K562 (cell line): ENCODE measurements around the gene TMEM14C. TPM values are rescaled to one million over a fixed set of nuclear protein-coding genes. Genes with fewer than 3 reads are reported as not detected.

ENCODE experiments used
- ARNT ChIP-seq, 2 experiments: fragments of 450-650 bp; IDR thresholded peaks; 2 replicates each; pipeline ENCODE4 v1.6.1; 2016; ENCODE audit warnings: mild to moderate bottlenecking in 1 of 2
- BRD4 ChIP-seq: fragments of 200-600 bp; sonication (generic); IDR thresholded peaks from 2 replicates; pipeline ENCODE4 v1.6.1; 2017; ENCODE audit warnings: inconsistent platforms
- CBX1 ChIP-seq: sonication (generic); IDR thresholded peaks from 2 replicates; pipeline ENCODE4 v1.6.1; 2016; ENCODE audit warnings: antibody characterized with exemption, low read depth, mild to moderate bottlenecking
- CBX5 ChIP-seq: IDR thresholded peaks from 2 replicates; pipeline ENCODE4 v1.6.1; 2014; ENCODE audit warnings: low read depth, borderline replicate concordance
- FOXJ3 ChIP-seq: sonication (generic); formaldehyde crosslinking; IDR thresholded peaks from 2 replicates; pipeline ENCODE4 v1.4.0; 2020; ENCODE audit warnings: mild to moderate bottlenecking, missing genetic modification reagents
- HNRNPLL ChIP-seq: fragments of 200-400 bp; formaldehyde crosslinking; IDR thresholded peaks from 2 replicates; pipeline ENCODE4 v1.6.1; 2017; ENCODE audit warnings: low read length, low read depth, mild to moderate bottlenecking; ENCODE audit not compliant: poor library complexity, severe bottlenecking
- HOXB6 ChIP-seq: fragments of 250-450 bp; sonication (Bioruptor Pico); IDR thresholded peaks from 2 replicates; pipeline ENCODE4 v1.5.1; 2022; ENCODE audit warnings: mild to moderate bottlenecking, borderline replicate concordance
- MAFF ChIP-seq: IDR thresholded peaks from 2 replicates; pipeline ENCODE4 v1.6.1; 2012; ENCODE audit warnings: low read length, improper control_type of control experiment
- NR2C2 ChIP-seq, 2 experiments: fragments of 200-800 bp in 1 of 2; sonication (Bioruptor generic) in 1 of 2; sonication (generic) in 1 of 2; formaldehyde crosslinking in 1 of 2; IDR thresholded peaks; 2 replicates each; pipeline versions ENCODE4 v1.6.1 to v1.8.0; 2016 to 2022; ENCODE audit warnings: mild to moderate bottlenecking in 1 of 2, missing compliant biosample characterization in 1 of 2, missing genetic modification characterization in 1 of 2, missing genetic modification reagents in 1 of 2
- RAD51 ChIP-seq: fragments of 450-650 bp; IDR thresholded peaks from 2 replicates; pipeline ENCODE4 v1.7.1; 2016; ENCODE audit warnings: low read depth, mild to moderate bottlenecking, borderline replicate concordance
- RBFOX2 ChIP-seq: fragments of 200-400 bp; formaldehyde crosslinking; IDR thresholded peaks from 2 replicates; pipeline ENCODE4 v1.6.1; 2017; ENCODE audit warnings: low read depth, mild to moderate bottlenecking, low read length, moderate library complexity
- SREBF2 ChIP-seq: sonication (generic); formaldehyde crosslinking; IDR thresholded peaks from 2 replicates; pipeline ENCODE4 v1.4.0; 2020; ENCODE audit warnings: mild to moderate bottlenecking, missing genetic modification reagents
- ZC3H4 ChIP-seq: sonication (generic); formaldehyde crosslinking; IDR thresholded peaks from 2 replicates; pipeline ENCODE4 v1.9.0; 2021; ENCODE audit warnings: missing genetic modification reagents, borderline replicate concordance
- ZNF253 ChIP-seq: fragments of 250-450 bp; sonication (Bioruptor Pico); conservative IDR thresholded peaks from 2 replicates; pipeline ENCODE4 v1.6.1; 2021; ENCODE audit warnings: mild to moderate bottlenecking
- polyA plus RNA-seq, 8 experiments: library from polyadenylated mRNA; depleted of rRNA in 4 of 8; stranded (reverse) in 5 of 8; unstranded in 3 of 8; fragments of >200 nt; fragmentation: Nextera tagmentation in 2 of 8; fragmentation: Illumina TruSeq in 1 of 8; extraction: Ambion mirVana in 2 of 8; extraction: Trizol in 1 of 8; gene quantifications; 2 replicates each; pipeline versions ENCODE4 v1.2.1 to v1.2.3, GENCODE V29; 2011 to 2014; ENCODE audit warnings: inconsistent platforms in 1 of 8, missing spikeins in 1 of 8
- total RNA-seq, 7 experiments: library from RNA; depleted of rRNA in 6 of 7; stranded (reverse); fragments of >200 nt in 6 of 7; fragmentation: Illumina TruSeq in 2 of 7; extraction: Trizol in 2 of 7; gene quantifications; 2 replicates each; pipeline versions ENCODE4 v1.2.1 to v1.2.3, GENCODE V29; 2011 to 2021; ENCODE audit warnings: low replicate concordance in 1 of 7
- TF ChIP-seq, protein P1 (sequence below): sonication (generic); formaldehyde crosslinking; IDR thresholded peaks from 2 replicates; pipeline ENCODE4 v1.8.0; 2023; ENCODE audit warnings: missing genetic modification reagents, mild to moderate bottlenecking, borderline replicate concordance
- TF ChIP-seq, protein P2 (sequence below): sonication (generic); formaldehyde crosslinking; IDR thresholded peaks from 2 replicates; pipeline ENCODE4 v1.8.1; 2023; ENCODE audit warnings: mild to moderate bottlenecking, missing genetic modification reagents
- TF ChIP-seq, protein P3 (sequence below): sonication (generic); formaldehyde crosslinking; IDR thresholded peaks from 2 replicates; pipeline ENCODE4 v1.8.0; 2022; ENCODE audit warnings: mild to moderate bottlenecking, missing genetic modification reagents
- TF ChIP-seq, protein P4 (sequence below): sonication (generic); formaldehyde crosslinking; IDR thresholded peaks from 2 replicates; pipeline ENCODE4 v1.8.0; 2023; ENCODE audit warnings: mild to moderate bottlenecking, missing genetic modification reagents

TMEM14C gene
- total and polyA plus RNA-seq, 9 of the 15 experiments (the other 6 are each of a cell fraction or from before 2014, with no cell fraction given) = 151 to 496 (median 263) TPM

DNA sequence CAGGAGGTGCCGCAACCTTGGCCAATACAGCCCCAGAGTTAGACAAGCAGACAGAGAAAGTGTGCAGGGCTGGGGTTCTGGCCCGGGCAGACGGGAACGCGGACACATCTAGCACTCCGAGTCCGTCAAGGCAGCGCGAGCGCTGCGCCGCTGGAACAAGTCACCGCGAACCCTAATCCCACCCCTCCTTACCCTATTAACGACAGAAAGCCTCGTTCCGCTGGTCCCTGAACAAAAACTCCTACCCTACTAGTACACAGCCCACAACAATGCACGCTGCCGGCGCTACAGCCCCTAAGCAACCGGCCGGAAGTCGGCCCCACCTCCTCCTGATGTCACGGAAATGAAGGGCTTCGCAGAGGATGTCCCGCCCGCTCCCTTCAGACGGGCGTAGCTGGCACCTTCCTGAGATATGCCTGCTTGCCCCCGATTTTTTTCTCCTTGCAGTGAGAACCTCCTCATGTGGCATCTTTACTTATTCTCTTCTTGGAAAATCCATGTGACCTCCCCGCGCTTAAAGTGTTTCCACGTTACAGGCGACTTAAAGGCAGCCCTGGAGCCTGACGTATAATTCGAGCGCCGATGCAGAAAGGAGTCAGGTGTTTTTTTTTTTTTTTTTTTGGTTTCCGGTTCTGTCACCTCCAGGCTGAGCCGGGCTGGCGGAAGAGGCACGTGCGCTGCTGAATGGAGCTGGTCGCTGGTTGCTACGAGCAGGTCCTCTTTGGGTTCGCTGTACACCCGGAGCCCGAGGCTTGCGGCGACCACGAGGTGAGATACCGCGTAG, 28.4 kb upstream of the TMEM14C start, which contains the start of the genes C6orf52 and PAK1IP1 (continued):
- TF ChIP-seq, protein P1, sequence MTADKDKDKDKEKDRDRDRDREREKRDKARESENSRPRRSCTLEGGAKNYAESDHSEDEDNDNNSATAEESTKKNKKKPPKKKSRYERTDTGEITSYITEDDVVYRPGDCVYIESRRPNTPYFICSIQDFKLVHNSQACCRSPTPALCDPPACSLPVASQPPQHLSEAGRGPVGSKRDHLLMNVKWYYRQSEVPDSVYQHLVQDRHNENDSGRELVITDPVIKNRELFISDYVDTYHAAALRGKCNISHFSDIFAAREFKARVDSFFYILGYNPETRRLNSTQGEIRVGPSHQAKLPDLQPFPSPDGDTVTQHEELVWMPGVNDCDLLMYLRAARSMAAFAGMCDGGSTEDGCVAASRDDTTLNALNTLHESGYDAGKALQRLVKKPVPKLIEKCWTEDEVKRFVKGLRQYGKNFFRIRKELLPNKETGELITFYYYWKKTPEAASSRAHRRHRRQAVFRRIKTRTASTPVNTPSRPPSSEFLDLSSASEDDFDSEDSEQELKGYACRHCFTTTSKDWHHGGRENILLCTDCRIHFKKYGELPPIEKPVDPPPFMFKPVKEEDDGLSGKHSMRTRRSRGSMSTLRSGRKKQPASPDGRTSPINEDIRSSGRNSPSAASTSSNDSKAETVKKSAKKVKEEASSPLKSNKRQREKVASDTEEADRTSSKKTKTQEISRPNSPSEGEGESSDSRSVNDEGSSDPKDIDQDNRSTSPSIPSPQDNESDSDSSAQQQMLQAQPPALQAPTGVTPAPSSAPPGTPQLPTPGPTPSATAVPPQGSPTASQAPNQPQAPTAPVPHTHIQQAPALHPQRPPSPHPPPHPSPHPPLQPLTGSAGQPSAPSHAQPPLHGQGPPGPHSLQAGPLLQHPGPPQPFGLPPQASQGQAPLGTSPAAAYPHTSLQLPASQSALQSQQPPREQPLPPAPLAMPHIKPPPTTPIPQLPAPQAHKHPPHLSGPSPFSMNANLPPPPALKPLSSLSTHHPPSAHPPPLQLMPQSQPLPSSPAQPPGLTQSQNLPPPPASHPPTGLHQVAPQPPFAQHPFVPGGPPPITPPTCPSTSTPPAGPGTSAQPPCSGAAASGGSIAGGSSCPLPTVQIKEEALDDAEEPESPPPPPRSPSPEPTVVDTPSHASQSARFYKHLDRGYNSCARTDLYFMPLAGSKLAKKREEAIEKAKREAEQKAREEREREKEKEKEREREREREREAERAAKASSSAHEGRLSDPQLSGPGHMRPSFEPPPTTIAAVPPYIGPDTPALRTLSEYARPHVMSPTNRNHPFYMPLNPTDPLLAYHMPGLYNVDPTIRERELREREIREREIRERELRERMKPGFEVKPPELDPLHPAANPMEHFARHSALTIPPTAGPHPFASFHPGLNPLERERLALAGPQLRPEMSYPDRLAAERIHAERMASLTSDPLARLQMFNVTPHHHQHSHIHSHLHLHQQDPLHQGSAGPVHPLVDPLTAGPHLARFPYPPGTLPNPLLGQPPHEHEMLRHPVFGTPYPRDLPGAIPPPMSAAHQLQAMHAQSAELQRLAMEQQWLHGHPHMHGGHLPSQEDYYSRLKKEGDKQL = no peak
- TF ChIP-seq, protein P2, sequence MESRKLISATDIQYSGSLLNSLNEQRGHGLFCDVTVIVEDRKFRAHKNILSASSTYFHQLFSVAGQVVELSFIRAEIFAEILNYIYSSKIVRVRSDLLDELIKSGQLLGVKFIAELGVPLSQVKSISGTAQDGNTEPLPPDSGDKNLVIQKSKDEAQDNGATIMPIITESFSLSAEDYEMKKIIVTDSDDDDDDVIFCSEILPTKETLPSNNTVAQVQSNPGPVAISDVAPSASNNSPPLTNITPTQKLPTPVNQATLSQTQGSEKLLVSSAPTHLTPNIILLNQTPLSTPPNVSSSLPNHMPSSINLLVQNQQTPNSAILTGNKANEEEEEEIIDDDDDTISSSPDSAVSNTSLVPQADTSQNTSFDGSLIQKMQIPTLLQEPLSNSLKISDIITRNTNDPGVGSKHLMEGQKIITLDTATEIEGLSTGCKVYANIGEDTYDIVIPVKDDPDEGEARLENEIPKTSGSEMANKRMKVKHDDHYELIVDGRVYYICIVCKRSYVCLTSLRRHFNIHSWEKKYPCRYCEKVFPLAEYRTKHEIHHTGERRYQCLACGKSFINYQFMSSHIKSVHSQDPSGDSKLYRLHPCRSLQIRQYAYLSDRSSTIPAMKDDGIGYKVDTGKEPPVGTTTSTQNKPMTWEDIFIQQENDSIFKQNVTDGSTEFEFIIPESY = no peak; the same call in 1 of the 2 replicates
- TF ChIP-seq HOXB6 (no peak), CBX1 (peak; percentile 40; the same call in 1 of the 2 replicates), FOXJ3 (CRISPR knock-in tag) (no peak), RBFOX2 (peak; percentile 90), MAFF (no peak), CBX5 (no peak), RAD51 (peak; percentile 76; the same call in 1 of the 2 replicates), ZNF253 (no peak), ARNT (IDR thresholded peaks at IDR 0.05) (peak; percentile 82 to 84; a peak in 3 of 4 replicates), HNRNPLL (peak; percentile 80), NR2C2 (CRISPR knock-in tag; IDR thresholded peaks at IDR 0.05) (no peak), NR2C2 (tag; IDR thresholded peaks at IDR 0.05) (peak; percentile 93), ZC3H4 (CRISPR knock-in tag) (peak; percentile 66; the same call in 1 of the 2 replicates), SREBF2 (peak; percentile 96; the same call in 1 of the 2 replicates), BRD4 (no peak)
- TF ChIP-seq, protein P3, sequence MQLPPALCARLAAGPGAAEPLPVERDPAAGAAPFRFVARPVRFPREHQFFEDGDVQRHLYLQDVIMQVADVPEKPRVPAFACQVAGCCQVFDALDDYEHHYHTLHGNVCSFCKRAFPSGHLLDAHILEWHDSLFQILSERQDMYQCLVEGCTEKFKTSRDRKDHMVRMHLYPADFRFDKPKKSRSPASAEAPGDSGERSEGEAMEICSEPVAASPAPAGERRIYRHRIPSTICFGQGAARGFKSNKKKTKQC (CRISPR knock-in tag) = no peak; the same call in 1 of the 2 replicates
- TF ChIP-seq, protein P4, sequence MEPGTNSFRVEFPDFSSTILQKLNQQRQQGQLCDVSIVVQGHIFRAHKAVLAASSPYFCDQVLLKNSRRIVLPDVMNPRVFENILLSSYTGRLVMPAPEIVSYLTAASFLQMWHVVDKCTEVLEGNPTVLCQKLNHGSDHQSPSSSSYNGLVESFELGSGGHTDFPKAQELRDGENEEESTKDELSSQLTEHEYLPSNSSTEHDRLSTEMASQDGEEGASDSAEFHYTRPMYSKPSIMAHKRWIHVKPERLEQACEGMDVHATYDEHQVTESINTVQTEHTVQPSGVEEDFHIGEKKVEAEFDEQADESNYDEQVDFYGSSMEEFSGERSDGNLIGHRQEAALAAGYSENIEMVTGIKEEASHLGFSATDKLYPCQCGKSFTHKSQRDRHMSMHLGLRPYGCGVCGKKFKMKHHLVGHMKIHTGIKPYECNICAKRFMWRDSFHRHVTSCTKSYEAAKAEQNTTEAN (CRISPR knock-in tag) = no peak
